H1 (cell line): ENCODE measurements around the gene NFKB1. TPM values are rescaled to one million over a fixed set of nuclear protein-coding genes. Genes with fewer than 3 reads are reported as not detected.

Source experiments
- CTCF ChIA-PET: fragments of 300-600 bp; sonication (Branson Sonifier 250); formaldehyde crosslinking; loops from one replicate; lab custom pipeline; 2021; ENCODE audit not compliant: partially characterized antibody; lab: Charles Lee
- POLR2A ChIA-PET: fragments of 300-600 bp; sonication (Branson Sonifier 250); formaldehyde crosslinking; loops from one replicate; lab custom pipeline; 2021; ENCODE audit warnings: inconsistent platforms; ENCODE audit not compliant: partially characterized antibody; lab: Charles Lee
- DNase-seq, 2 experiments: peaks; one replicate each; pipeline versions ENCODE4 v3.0.0 to v3.0.0-alpha.2; 2010 to 2022; ENCODE audit warnings: low spot score in 2 of 2, low read depth in 1 of 2, mixed read lengths in 1 of 2
- FAIRE-seq: peaks from 2 replicates; lab custom pipeline; 2011; peaks lifted over from hg19 to GRCh38; lab: Jason Lieb, UNC
- H2AFZ ChIP-seq: 2 replicates; pipeline ENCODE4 v1.8.1; 2012; ENCODE audit warnings: low read length, inconsistent platforms
- H2AK5ac ChIP-seq: 2 replicates; pipeline ENCODE4 v1.6.1; 2013; ENCODE audit warnings: low read depth, low read length
- H2BK120ac ChIP-seq: replicated peaks from 2 replicates; pipeline ENCODE3; 2013; ENCODE audit warnings: low read depth, low read length, inconsistent platforms
- H2BK12ac ChIP-seq: 2 replicates; pipeline ENCODE4 v1.6.1; 2013; ENCODE audit warnings: low read depth, low read length
- H2BK15ac ChIP-seq: 2 replicates; pipeline ENCODE4 v1.6.1; 2013; ENCODE audit warnings: low read length
- H2BK20ac ChIP-seq: 2 replicates; pipeline ENCODE4 v1.6.1; 2013; ENCODE audit warnings: low read length
- H2BK5ac ChIP-seq: 2 replicates; pipeline ENCODE4 v1.6.1; 2013; ENCODE audit warnings: low read depth, low read length
- H3K14ac ChIP-seq: 2 replicates; pipeline ENCODE4 v1.6.1; 2013; ENCODE audit warnings: inconsistent platforms; ENCODE audit not compliant: insufficient read length
- H3K18ac ChIP-seq: 2 replicates; pipeline ENCODE4 v1.6.1; 2013; ENCODE audit warnings: low read length; ENCODE audit errors: extremely low read depth
- H3K23ac ChIP-seq: 2 replicates; pipeline ENCODE4 v1.6.1; 2013; ENCODE audit warnings: inconsistent platforms; ENCODE audit not compliant: insufficient read length
- H3K23me2 ChIP-seq: 2 replicates; pipeline ENCODE4 v1.6.1; 2013; ENCODE audit warnings: low read depth, low read length
- H3K27ac ChIP-seq: 2 replicates; pipeline ENCODE4 v1.6.1; 2011; ENCODE audit warnings: low read depth, low read length, inconsistent platforms
- H3K27me3 ChIP-seq, 4 experiments: replicated peaks in 1 of 4; 1 replicate in 1 of 4; 2 replicates in 3 of 4; pipeline versions ENCODE4 v1.6.1 to v1.8.1; 2011 to 2013; ENCODE audit warnings: low read length in 3 of 4, mild to moderate bottlenecking in 3 of 4, inconsistent platforms in 2 of 4, mixed read lengths in 2 of 4, moderate library complexity in 1 of 4; ENCODE audit not compliant: control insufficient read depth in 3 of 4, insufficient read depth in 3 of 4; ENCODE audit errors: extremely low read depth in 1 of 4
- H3K36me3 ChIP-seq, 4 experiments: 2 replicates each; pipeline versions ENCODE4 v1.6.1 to v1.8.1; 2011 to 2013; ENCODE audit warnings: mild to moderate bottlenecking in 4 of 4, low read length in 3 of 4, moderate library complexity in 2 of 4, control low read depth in 1 of 4, inconsistent platforms in 1 of 4; ENCODE audit not compliant: insufficient read depth in 4 of 4, control insufficient read depth in 2 of 4
- H3K4ac ChIP-seq: replicated peaks from 2 replicates; pipeline ENCODE3; 2013; ENCODE audit warnings: low read length, low read depth, mixed read lengths, inconsistent platforms; ENCODE audit not compliant: insufficient read length
- H3K4me1 ChIP-seq, 4 experiments: replicated peaks in 1 of 4; 1 replicate in 1 of 4; 2 replicates in 3 of 4; pipeline versions ENCODE4 v1.6.1 to v1.8.1; 2011 to 2013; ENCODE audit warnings: low read length in 3 of 4, inconsistent platforms in 2 of 4, mixed read lengths in 1 of 4; ENCODE audit not compliant: insufficient read depth in 4 of 4, control insufficient read depth in 3 of 4
- H3K4me2 ChIP-seq, 2 experiments: 2 replicates each; pipeline versions ENCODE4 v1.6.1 to v1.8.1; 2011 to 2013; ENCODE audit warnings: low read depth in 2 of 2, low read length in 2 of 2, control low read depth in 1 of 2, inconsistent platforms in 1 of 2, mild to moderate bottlenecking in 1 of 2; ENCODE audit not compliant: insufficient read depth in 1 of 2
- H3K4me3 ChIP-seq, 4 experiments: fragments of 200-600, 300-600 bp in 1 of 4; sonication (generic), shearing (Covaris generic), sonication (Bioruptor Twin) in 1 of 4; 2 replicates each; pipeline versions ENCODE4 v1.5.1 to v1.8.1; 2011 to 2016; ENCODE audit warnings: low read length in 4 of 4, low read depth in 3 of 4, control low read depth in 2 of 4, inconsistent platforms in 2 of 4, mild to moderate bottlenecking in 2 of 4, mixed read lengths in 1 of 4, moderate library complexity in 1 of 4; ENCODE audit not compliant: insufficient read depth in 2 of 4; ENCODE audit errors: extremely low read depth in 1 of 4
- H3K56ac ChIP-seq: replicated peaks from 2 replicates; pipeline ENCODE3; 2013; ENCODE audit warnings: low read depth, mild to moderate bottlenecking, mixed read lengths, low read length, inconsistent platforms; ENCODE audit not compliant: insufficient read length
- H3K79me1 ChIP-seq: 2 replicates; pipeline ENCODE4 v1.6.1; 2013; ENCODE audit warnings: low read depth, low read length, control low read depth
- H3K79me2 ChIP-seq, 2 experiments: 2 replicates each; pipeline versions ENCODE4 v1.6.1 to v1.8.1; 2012 to 2013; ENCODE audit warnings: low read length in 2 of 2, mild to moderate bottlenecking in 2 of 2, inconsistent platforms in 1 of 2; ENCODE audit not compliant: insufficient read depth in 2 of 2, control insufficient read depth in 1 of 2
- H3K9ac ChIP-seq, 4 experiments: replicated peaks in 1 of 4; 1 replicate in 1 of 4; 2 replicates in 3 of 4; pipeline versions ENCODE4 v1.6.1 to v1.8.1; 2011 to 2013; ENCODE audit warnings: low read depth in 3 of 4, low read length in 3 of 4, control low read depth in 2 of 4, mild to moderate bottlenecking in 2 of 4, moderate library complexity in 2 of 4, inconsistent platforms in 1 of 4; ENCODE audit errors: extremely low read depth in 1 of 4
- H3K9me3 ChIP-seq, 2 experiments: 2 replicates each; pipeline versions ENCODE4 v1.6.1 to v1.8.1; 2012 to 2013; ENCODE audit warnings: mild to moderate bottlenecking in 2 of 2, moderate library complexity in 2 of 2, control low read depth in 1 of 2, inconsistent platforms in 1 of 2, low read depth in 1 of 2, low read length in 1 of 2, mixed read lengths in 1 of 2; ENCODE audit not compliant: insufficient read depth in 2 of 2
- H4K20me1 ChIP-seq, 2 experiments: replicated peaks in 1 of 2; 2 replicates each; pipeline versions ENCODE3 to v1.8.1; 2011 to 2013; ENCODE audit warnings: inconsistent platforms in 2 of 2, low read length in 2 of 2, mild to moderate bottlenecking in 1 of 2; ENCODE audit not compliant: insufficient read depth in 2 of 2, control insufficient read depth in 1 of 2
- H4K5ac ChIP-seq: 2 replicates; pipeline ENCODE4 v1.6.1; 2013; ENCODE audit warnings: low read length, low read depth, mixed read lengths, inconsistent platforms; ENCODE audit not compliant: insufficient read length
- H4K8ac ChIP-seq: 2 replicates; pipeline ENCODE4 v1.8.0; 2013; ENCODE audit warnings: mild to moderate bottlenecking, moderate library complexity, low read length, inconsistent platforms; ENCODE audit not compliant: insufficient read depth; ENCODE audit errors: extremely low read depth
- H4K91ac ChIP-seq: replicated peaks from 2 replicates; pipeline ENCODE3; 2013; ENCODE audit warnings: low read length, mixed read lengths, inconsistent platforms; ENCODE audit not compliant: insufficient read length
- BCL11A ChIP-seq, 2 experiments: IDR thresholded peaks; one replicate each; pipeline ENCODE4 v1.6.1; 2011; ENCODE audit warnings: low read depth in 2 of 2, low read length in 2 of 2, mild to moderate bottlenecking in 2 of 2
- EZH2 ChIP-seq: fragments of 200-600 bp; sonication (generic); IDR thresholded peaks from 2 replicates; pipeline ENCODE4 v1.7.1; 2012; ENCODE audit warnings: low read depth, mild to moderate bottlenecking, moderate library complexity, low read length, inconsistent platforms; ENCODE audit not compliant: severe bottlenecking
- HDAC6 ChIP-seq: IDR thresholded peaks from one replicate; pipeline ENCODE4 v1.7.1; 2012; ENCODE audit warnings: low read depth, mild to moderate bottlenecking, inconsistent platforms, low read length, moderate library complexity
- SAP30 ChIP-seq: fragments of 300-600 bp; sonication (generic); IDR thresholded peaks from 2 replicates; pipeline ENCODE4 v1.7.1; 2012; ENCODE audit warnings: low read length, moderate library complexity, mild to moderate bottlenecking, inconsistent platforms; ENCODE audit not compliant: insufficient read depth, insufficient replicate concordance
- SP1 ChIP-seq: IDR thresholded peaks from 2 replicates; pipeline ENCODE4 v1.6.1; 2011; ENCODE audit warnings: low read depth, low read length
- TCF12 ChIP-seq: IDR thresholded peaks from 2 replicates; pipeline ENCODE4 v1.6.1; 2011; ENCODE audit warnings: low read depth, mild to moderate bottlenecking, low read length
- TEAD4 ChIP-seq: IDR thresholded peaks from 2 replicates; pipeline ENCODE4 v1.6.1; 2012; ENCODE audit warnings: low read depth, low read length, inconsistent platforms, mixed read lengths
- YY1 ChIP-seq: IDR thresholded peaks from 2 replicates; pipeline ENCODE4 v1.6.1; 2011; ENCODE audit warnings: low read depth, mild to moderate bottlenecking, low read length
- WGBS, 2 experiments: shearing (Covaris generic) in 1 of 2; methylation state at CpG; one replicate each; pipeline versions ENCODE4 v1.1.6 to v1.1.7; 2013 to 2015; ENCODE audit warnings: low lambda C conversion rate in 2 of 2, mixed read lengths in 2 of 2, inconsistent platforms in 1 of 2, low coverage in 1 of 2, missing lambda C conversion rate in 1 of 2; ENCODE audit not compliant: insufficient replicate concordance in 2 of 2, insufficient coverage in 1 of 2, insufficient read length in 1 of 2; ENCODE audit errors: extremely low coverage in 1 of 2, missing lambda C conversion rate in 1 of 2; 5-methylcytosine and 5-hydroxymethylcytosine counted together
- polyA plus RNA-seq, 7 experiments: library from polyadenylated mRNA; depleted of rRNA in 3 of 7; stranded (reverse) in 5 of 7; unstranded in 2 of 7; fragments of >200 nt in 5 of 7; fragments of 200-250 nt in 2 of 7; gene quantifications; 1 replicate in 5 of 7; 2 replicates in 1 of 7; 4 replicates in 1 of 7; pipeline versions ENCODE4 v1.2.1 to v1.2.3, GENCODE V29; 2011 to 2013; ENCODE audit warnings: missing spikeins in 2 of 7, mixed read lengths in 2 of 7
- total RNA-seq: library from RNA; stranded (reverse); fragmentation: NEBNext Ultra II Directional; extraction: Animal tissue kit (Norgen Biotek cat#: 25700); gene quantifications from 2 replicates; pipeline ENCODE4 v1.2.1, GENCODE V29; 2021
- TF ChIP-seq, protein P1 (sequence below): IDR thresholded peaks from 2 replicates; pipeline ENCODE4 v1.6.1; 2011; ENCODE audit warnings: low read length, improper control_type of control experiment
- TF ChIP-seq, protein P2 (sequence below): IDR thresholded peaks from 2 replicates; pipeline ENCODE4 v1.6.1; 2011; ENCODE audit warnings: low read depth, mild to moderate bottlenecking, low read length; ENCODE audit not compliant: insufficient read depth

Gene NFKB1
- total and polyA plus RNA-seq, 2 of the 8 experiments (the other 6 are each of a cell fraction or from before 2014, with no cell fraction given): 2.9 to 6.8 TPM

DNA sequence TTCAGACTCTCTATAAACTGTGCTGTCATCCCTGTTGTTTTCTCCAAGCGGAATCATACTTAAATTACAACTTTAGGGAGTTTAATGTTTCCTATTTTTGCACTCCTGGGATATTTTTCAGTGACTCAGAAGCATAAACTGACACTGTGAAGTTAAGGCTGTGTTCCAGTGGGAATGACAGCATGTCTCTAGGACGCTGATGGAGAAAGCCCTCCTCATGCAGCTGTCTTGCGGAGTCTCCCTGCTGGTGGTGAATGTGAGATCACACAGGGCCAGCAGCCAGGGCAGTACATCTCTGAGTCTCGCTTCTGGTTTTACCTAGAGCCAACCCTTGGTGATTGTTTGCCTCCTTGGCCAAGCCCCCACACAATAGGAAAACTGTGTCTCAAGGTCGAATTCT lies 53.3 kb downstream of the NFKB1 start:
- no peak overlapping the region for H2BK15ac ChIP-seq
- H3K23ac ChIP-seq: no peak overlapping the region
- H2BK12ac ChIP-seq: no peak overlapping the region
- TF ChIP-seq YY1 (no peak), EZH2 (no peak), SAP30 (no peak), TCF12 (no peak), BCL11A (IDR thresholded peaks at IDR 0.05; ENCODE audit: low read depth in 2 of 2, low read length in 2 of 2) (no peak), HDAC6 (no peak), SP1 (no peak), TEAD4 (no peak)
- TF ChIP-seq, protein P1, sequence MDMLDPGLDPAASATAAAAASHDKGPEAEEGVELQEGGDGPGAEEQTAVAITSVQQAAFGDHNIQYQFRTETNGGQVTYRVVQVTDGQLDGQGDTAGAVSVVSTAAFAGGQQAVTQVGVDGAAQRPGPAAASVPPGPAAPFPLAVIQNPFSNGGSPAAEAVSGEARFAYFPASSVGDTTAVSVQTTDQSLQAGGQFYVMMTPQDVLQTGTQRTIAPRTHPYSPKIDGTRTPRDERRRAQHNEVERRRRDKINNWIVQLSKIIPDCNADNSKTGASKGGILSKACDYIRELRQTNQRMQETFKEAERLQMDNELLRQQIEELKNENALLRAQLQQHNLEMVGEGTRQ: no peak
- TF ChIP-seq, protein P2, sequence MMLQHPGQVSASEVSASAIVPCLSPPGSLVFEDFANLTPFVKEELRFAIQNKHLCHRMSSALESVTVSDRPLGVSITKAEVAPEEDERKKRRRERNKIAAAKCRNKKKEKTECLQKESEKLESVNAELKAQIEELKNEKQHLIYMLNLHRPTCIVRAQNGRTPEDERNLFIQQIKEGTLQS: no peak
- no peaks in the 10 kb centered on the region for H3K9me3 ChIP-seq
- H4K8ac ChIP-seq: no peak overlapping the region
- H2BK5ac ChIP-seq: no peak overlapping the region
- H3K23me2 ChIP-seq: no peaks in the 10 kb centered on the region
- ChIA-PET CTCF (interaction anchor here (2.7 kb wide), 1 partner anchor 12 kb away, joined by 22 read pairs; no protein-coding TSS in a partner anchor), POLR2A (no interaction called here)
- no peak overlapping the region for H2BK20ac ChIP-seq
- H3K79me2 ChIP-seq: no peaks in the 10 kb centered on the region
- no peak overlapping the region for H2BK120ac ChIP-seq
- H4K5ac ChIP-seq: no peak overlapping the region
- no peak overlapping the region for H3K4me2 ChIP-seq
- no peak overlapping the region for H3K18ac ChIP-seq
- no peak overlapping the region for H3K4me3 ChIP-seq
- H3K27me3 ChIP-seq: no peaks in the 10 kb centered on the region
- H4K91ac ChIP-seq: no peak overlapping the region
- no peaks in the 10 kb centered on the region for H3K4me1 ChIP-seq
- H3K36me3 ChIP-seq: no peaks in the 10 kb centered on the region
- no peak overlapping the region for H3K27ac ChIP-seq
- H3K4ac ChIP-seq: no peak overlapping the region
- FAIRE-seq (no peak), DNase-seq (no peak)
- H2AFZ ChIP-seq: no peak overlapping the region
- H4K20me1 ChIP-seq: no peaks in the 10 kb centered on the region
- no peak overlapping the region for H3K9ac ChIP-seq
- H3K79me1 ChIP-seq: no peaks in the 10 kb centered on the region
- H3K14ac ChIP-seq: no peak overlapping the region
- 84% methylated on average over 5 of the region's 5 CpGs; no CpG with 5 or more reads in 1 of the 2 experiments for WGBS, 2 experiments
- no peak overlapping the region for H2AK5ac ChIP-seq
- no peak overlapping the region for H3K56ac ChIP-seq
